ENCODE measurements around the gene HBS1L. TPM values are rescaled to one million over a fixed set of nuclear protein-coding genes. Genes with fewer than 3 reads are reported as not detected.

The HBS1L gene
- total RNA-seq, 1 experiment from 2014 or later = 89.4 TPM

DNA sequence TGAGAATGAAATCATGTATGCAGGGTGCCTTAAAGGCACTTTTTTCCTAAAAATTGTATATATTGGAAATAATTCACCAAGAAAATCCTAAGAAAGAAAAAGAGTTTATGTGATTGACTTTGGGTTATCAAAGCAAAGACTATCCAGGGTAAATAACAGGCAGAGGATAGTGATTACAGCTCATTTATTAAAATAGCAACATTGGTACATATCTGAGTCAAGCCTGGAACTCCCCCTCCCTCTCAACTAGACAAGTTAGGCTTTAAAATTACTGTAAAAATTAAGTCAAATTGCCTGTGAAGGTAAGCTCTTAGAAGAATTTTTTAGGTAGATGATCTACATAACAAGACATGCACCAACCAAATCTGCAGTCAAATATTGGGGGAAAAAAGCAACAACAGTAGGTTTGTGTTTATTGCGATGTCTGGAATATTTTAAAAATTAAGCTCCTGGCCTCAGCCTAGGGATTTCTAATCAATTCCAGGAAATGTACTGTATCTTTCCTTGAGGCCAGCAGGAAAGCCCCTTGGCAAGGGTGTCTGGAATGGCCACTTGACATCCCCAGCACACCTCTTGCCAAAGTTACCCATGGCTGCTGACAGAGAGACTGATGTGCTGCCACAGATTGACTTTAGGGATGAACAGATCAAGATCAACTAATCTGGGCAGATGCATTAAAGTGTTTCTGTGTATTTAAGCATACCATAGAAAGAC, 31.2 kb upstream of the HBS1L start:
- ChIA-PET POLR2A (no interaction called here), CTCF (no interaction called here), RAD21 (ENCODE audit: low non-redundant PET in 1 of 2, low total read pairs in 2 of 2, uncharacterized antibody in 2 of 2, unreplicated experiment in 2 of 2) (no interaction called here)
- H3K36me3 ChIP-seq (ENCODE audit: control insufficient read depth in 1 of 2, insufficient read depth in 2 of 2, low read length in 2 of 2) = no peaks in the 10 kb centered on the region
- no peak overlapping the region for H3K9ac ChIP-seq (ENCODE audit: low read length)
- intact Hi-C loops (cut with micrococcal nuclease) = no loop called here
- no peaks in the 10 kb centered on the region for H3K9me2 ChIP-seq (ENCODE audit: insufficient read depth)
- no peak overlapping the region for H2AFZ ChIP-seq (ENCODE audit: low read depth, low read length, poor library complexity, severe bottlenecking)
- no peaks in the 10 kb centered on the region for H3K4me1 ChIP-seq (ENCODE audit: control insufficient read depth in 1 of 2, insufficient read depth in 2 of 2, low read length in 2 of 2)
- no peaks in the 10 kb centered on the region; a peak in 1 of 4 replicates for H3K9me3 ChIP-seq (ENCODE audit: control insufficient read depth in 1 of 2, insufficient read depth in 1 of 2, low read depth in 1 of 2, low read length in 2 of 2)
- no peak for TF ChIP-seq ELF1 (IDR thresholded peaks at IDR 0.05; ENCODE audit: borderline replicate concordance, low read depth)
- TF ChIP-seq EGR1 (IDR thresholded peaks at IDR 0.05; ENCODE audit: low read depth) = no peak
- no peaks in the 10 kb centered on the region for H3K27me3 ChIP-seq (ENCODE audit: insufficient read depth, low read length)
- H3K79me2 ChIP-seq (ENCODE audit: insufficient read depth, low read length) = no peaks in the 10 kb centered on the region
- H4K20me1 ChIP-seq (ENCODE audit: insufficient read depth) = no peaks in the 10 kb centered on the region
- ATAC-seq (no peak), DNase-seq (ENCODE audit: low read depth, low spot score) (no peak)
- H3K4me2 ChIP-seq (ENCODE audit: low read length) = no peak overlapping the region
- no peak overlapping the region for H3K27ac ChIP-seq (ENCODE audit: low read depth, low read length)
- H3K4me3 ChIP-seq (replicated peaks in 1 of 2; ENCODE audit: low read depth in 1 of 2, low read length in 2 of 2) = no peak overlapping the region
- BruUV-seq (replicated peaks) = no TSS peak

DNA sequence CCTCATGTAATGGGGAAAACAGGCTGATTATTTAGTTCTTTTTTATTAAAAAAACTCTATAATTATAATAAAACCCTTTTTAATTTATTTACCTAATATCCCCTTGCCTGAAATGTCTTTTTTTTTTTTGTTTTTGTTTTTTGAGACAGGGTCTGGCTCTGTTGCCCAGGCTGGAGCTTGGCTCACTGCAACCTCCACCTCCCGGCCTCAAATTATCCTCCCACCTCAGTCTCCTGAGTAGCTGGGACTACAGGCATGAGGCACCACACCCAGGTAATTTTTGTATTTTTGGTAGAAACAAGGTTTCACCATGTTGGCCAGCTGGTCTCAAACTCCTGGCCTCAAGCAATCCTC, 30.3 kb upstream of the HBS1L start:
- ChIA-PET CTCF (no interaction called here), POLR2A (no interaction called here), RAD21 (ENCODE audit: low non-redundant PET in 1 of 2, low total read pairs in 2 of 2, uncharacterized antibody in 2 of 2, unreplicated experiment in 2 of 2) (no interaction called here)
- Histone ChIP-seq H3K79me2 (ENCODE audit: insufficient read depth, low read length) (no peaks in the 10 kb centered on the region), H2AFZ (ENCODE audit: low read depth, low read length, poor library complexity, severe bottlenecking) (no peak overlapping the region), H4K20me1 (ENCODE audit: insufficient read depth) (no peaks in the 10 kb centered on the region), H3K9me3 (ENCODE audit: control insufficient read depth in 1 of 2, insufficient read depth in 1 of 2, low read depth in 1 of 2, low read length in 2 of 2) (no peaks in the 10 kb centered on the region; a peak in 1 of 4 replicates), H3K9ac (ENCODE audit: low read length) (no peak overlapping the region), H3K36me3 (ENCODE audit: control insufficient read depth in 1 of 2, insufficient read depth in 2 of 2, low read length in 2 of 2) (no peaks in the 10 kb centered on the region), H3K4me2 (ENCODE audit: low read length) (no peak overlapping the region), H3K4me3 (replicated peaks in 1 of 2; ENCODE audit: low read depth in 1 of 2, low read length in 2 of 2) (no peak overlapping the region), H3K4me1 (ENCODE audit: control insufficient read depth in 1 of 2, insufficient read depth in 2 of 2, low read length in 2 of 2) (no peaks in the 10 kb centered on the region), H3K27me3 (ENCODE audit: insufficient read depth, low read length) (no peaks in the 10 kb centered on the region), H3K9me2 (ENCODE audit: insufficient read depth) (no peaks in the 10 kb centered on the region), H3K27ac (ENCODE audit: low read depth, low read length) (no peak overlapping the region)
- ATAC-seq (no peak), DNase-seq (ENCODE audit: low read depth, low spot score) (no peak)
- TF ChIP-seq, protein P1, sequence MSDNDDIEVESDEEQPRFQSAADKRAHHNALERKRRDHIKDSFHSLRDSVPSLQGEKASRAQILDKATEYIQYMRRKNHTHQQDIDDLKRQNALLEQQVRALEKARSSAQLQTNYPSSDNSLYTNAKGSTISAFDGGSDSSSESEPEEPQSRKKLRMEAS (IDR thresholded peaks at IDR 0.05) = no peak
- no peak for TF ChIP-seq JUND (IDR thresholded peaks at IDR 0.05)
- TF ChIP-seq SP1 (IDR thresholded peaks at IDR 0.05; ENCODE audit: low read depth) = no peak
- no peak for TF ChIP-seq CBX3 (IDR thresholded peaks at IDR 0.05; ENCODE audit: low read depth)
- no peak for TF ChIP-seq EGR1 (IDR thresholded peaks at IDR 0.05; ENCODE audit: low read depth)
- TF ChIP-seq ZFX (IDR thresholded peaks at IDR 0.05) = no peak
- TF ChIP-seq YY1 (IDR thresholded peaks at IDR 0.05; ENCODE audit: extremely low read depth, insufficient replicate concordance, low read depth, low read length) = no peak
- no peak for TF ChIP-seq POLR2AphosphoS5 (IDR thresholded peaks at IDR 0.05; ENCODE audit: low read depth, low read length)
- TF ChIP-seq SIN3A (IDR thresholded peaks at IDR 0.05; ENCODE audit: low read depth) = no peak
- TF ChIP-seq FOSL1 (IDR thresholded peaks at IDR 0.05; ENCODE audit: low read depth) = no peak
- intact Hi-C loops (cut with micrococcal nuclease) = no loop called here
- no TSS peak for BruUV-seq (replicated peaks)
